Renal cortical epithelial cell (primary cell): Measurements from ENCODE around the gene MUC13. TPM values are rescaled to one million over a fixed set of nuclear protein-coding genes. Genes with fewer than 3 reads are reported as not detected.

Experiments used
- DNase-seq: peaks from one replicate; pipeline ENCODE4 v3.0.0-alpha.2; 2011; ENCODE audit warnings: low read depth
- total RNA-seq: library from RNA; depleted of rRNA; stranded (reverse); fragments of >200 nt; gene quantifications from 2 replicates; pipeline ENCODE4 v1.2.3, GENCODE V29; 2014

MUC13 gene
- total RNA-seq, 1 donor from 2014 or later = not detected

DNA sequence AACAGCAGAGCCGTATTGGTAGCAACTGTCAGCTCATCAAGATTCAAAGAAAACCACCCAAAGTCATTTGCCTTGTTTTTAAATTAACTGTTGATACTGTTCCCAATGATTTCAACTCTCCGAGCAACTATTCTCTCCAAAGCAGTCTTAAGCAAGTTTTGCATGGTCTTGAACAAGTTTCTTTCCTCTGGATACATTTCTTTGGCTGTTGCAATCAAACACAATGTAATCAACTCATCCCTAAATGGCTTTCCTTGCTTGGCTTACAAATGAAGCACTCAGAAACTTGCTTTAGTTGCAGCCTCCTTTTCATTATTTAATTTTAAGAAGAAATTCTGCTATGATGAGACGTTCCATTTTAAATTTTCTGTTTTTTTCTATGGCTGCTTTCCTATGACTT lies 15.5 kb upstream of the MUC13 start:
- no peak for DNase-seq

DNA sequence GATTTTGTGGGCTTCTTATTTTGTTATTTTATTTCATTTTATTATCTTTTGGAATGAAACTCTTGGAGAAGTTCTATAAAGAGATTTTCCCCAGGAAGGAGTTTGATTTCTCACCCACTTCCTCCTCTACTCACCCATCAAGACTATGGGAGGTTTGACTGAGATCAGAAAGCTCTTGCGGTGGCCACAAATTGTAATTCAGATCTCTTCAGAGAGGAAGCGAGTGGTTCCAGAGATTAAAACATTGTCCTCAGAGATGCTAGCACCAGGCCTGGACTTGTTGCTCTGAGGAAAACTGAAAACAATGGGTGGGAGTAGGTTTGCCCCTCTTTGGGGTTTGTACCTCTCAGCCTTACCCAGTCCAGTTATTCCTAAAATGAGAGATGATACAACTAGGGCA lies 8.1 kb upstream of the MUC13 start:
- no peak for DNase-seq

DNA sequence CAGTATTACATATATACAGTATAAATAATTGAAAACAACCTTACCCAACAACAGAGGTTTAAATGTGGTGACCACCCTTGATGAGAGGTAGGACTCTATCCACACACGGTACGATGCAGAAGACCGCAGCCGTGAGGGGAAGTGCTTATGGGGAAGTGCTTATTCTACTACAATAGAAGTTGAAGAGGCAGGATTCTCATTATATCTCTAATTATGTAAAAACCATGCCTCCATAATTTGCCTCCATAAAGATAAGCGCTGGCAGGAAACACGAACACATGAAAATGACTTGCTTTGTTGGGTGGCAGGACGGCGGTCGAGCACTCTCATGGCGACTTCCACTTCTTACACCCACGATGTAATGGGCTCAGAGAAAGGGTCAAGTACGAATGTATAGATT lies 7.2 kb upstream of the MUC13 start:
- no peak for DNase-seq

DNA sequence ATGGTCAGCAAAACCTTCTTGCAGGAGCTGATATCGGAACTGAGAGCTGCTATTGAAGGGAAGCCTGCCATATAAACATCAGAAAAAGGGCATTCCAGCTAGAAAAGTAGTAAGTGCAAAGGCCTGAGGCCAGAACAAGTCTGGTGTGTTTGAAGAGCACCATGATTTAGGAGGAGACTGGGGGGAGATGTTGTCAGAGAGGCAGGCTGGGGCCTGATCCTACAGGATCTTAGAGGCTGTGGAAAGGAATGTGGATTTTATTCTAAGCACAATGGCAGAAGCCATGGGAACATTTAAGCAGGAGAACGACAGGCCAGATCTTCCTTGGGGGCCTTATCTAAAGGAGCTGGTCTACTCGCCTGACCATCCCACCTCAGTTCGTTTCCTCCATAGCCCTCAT lies 5.1 kb upstream of the MUC13 start:
- no peak for DNase-seq

DNA sequence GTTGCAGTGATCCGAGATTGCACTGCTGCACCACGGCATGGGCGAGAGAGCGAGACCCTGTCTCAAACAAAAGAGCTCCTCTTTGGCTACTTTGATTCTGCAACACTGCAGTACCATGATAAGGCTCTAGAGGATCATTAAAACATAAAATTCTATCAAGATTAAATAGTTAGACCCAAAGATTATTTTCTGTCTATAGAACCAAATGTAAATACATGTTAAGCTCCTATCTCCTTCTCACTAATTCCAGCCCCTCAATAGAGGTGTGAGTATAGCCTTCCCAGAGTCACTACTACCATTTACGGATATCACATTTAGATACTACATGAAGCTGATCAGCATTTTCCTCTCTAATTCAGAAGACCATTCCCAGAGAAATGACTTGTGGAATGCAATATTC lies 4.3 kb upstream of the MUC13 start:
- DNase-seq = no peak

DNA sequence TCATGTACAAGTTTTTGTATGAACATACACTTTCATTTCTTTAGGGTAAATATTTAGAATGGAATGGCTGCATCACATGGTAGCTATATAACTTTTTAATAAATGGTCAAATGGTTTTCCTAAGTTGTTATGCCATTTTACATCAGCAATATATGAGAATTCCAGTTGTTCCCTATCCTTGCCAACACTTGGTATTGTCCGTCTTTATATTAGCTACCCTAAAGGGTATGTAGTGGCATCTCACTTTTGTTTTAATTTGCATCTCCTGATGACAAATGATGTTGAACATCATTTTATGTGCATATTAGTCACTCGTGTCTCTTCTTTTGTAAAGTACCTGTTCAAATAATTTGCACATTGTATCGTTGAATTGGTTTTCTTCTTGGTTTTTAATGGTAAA lies 2.5 kb upstream of the MUC13 start:
- no peak for DNase-seq

DNA sequence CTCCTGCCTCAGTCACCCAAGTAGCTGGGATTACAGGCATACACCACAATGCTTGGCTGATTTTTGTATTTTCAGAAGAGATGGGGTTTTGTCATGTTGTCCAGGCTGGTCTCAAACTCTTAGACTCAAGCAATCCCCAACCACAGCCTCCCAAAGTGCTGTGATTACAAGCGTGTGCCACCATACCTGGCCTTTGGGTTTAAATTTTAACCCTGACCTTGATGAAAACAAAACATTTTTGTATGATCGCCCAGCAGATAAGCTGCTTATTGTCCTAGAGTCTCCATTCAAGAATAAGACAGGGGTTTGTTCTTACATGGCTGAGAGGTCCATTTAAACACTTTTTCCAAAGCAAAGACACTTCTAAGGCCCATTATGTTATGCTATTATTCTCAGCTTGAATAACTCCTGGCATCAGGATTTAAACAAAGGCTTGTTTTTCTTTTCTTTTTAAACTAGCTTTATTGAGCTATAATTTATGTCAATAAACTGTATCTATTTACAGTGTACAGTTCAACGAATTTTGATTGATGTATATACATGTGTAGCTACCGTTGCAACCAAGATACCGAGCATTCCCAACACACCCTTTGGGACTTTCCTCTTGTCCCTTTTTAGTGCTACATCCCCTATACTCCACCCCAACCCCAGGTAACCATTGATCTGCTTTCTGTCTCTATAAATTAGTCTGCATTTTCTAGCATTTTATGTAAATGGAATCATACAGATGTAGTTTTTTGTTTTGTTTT lies 1.4 kb upstream of the MUC13 start:
- no peak for DNase-seq

DNA sequence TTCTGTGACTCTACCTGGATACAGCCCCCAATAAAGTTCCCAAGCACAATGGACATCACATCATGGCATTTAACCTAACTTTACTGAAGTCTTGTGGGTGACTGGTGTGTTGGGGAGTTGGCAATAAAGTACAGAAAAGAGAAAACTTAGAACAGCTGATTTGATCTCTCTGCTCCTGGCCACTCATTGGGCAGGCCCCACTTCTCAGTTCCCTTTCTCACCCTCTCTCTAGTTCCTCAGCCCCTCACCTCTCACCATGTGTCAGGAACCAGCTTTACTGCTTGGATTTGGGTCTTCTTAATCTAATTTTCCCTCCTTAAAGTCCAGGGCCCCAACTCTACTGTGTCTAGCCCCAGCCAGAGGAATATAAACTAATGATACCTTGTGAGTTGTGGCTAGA lies 713 bp upstream of the MUC13 start:
- no peak for DNase-seq

DNA sequence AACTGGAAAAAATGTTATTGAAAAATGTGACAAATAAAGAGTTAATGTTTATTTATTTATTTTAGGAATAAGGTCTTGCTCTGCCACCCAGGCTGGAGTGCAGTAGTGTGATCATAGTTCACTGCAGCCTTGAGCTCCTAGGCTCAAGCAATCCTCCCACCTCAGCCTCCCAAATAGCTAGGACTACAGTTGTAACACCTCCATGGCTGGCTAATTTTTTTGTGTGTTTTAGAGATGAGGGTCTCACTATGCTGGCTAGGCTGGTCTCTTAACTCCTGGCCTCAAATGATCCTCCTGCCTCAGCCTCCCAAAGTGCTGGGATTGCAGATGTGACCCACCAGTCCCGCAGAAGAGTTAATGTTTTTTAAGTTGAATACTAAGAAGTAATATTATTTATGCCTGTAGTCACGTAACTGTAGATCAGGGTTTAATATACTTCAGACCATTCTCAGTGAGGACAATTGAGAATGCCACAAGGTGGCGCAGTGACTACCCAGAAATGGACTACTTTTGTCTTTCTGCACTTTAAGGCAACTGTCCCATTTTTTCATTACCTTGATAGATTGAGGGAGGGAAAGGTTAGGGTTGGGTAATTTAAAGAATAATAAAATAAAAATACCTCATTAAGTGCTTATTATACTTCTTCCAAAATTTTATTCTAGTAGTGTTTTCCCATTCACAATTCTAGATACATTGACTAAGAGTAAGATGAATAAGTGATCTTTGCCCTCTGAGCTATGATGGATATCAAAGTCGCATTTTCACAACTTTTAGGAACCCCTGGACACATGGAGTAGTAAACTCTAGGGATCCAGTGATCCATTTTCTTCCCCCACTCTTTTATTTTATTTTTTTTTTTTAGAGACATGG lies 6.0 kb downstream of the MUC13 start:
- peak; percentile 61 for DNase-seq

DNA sequence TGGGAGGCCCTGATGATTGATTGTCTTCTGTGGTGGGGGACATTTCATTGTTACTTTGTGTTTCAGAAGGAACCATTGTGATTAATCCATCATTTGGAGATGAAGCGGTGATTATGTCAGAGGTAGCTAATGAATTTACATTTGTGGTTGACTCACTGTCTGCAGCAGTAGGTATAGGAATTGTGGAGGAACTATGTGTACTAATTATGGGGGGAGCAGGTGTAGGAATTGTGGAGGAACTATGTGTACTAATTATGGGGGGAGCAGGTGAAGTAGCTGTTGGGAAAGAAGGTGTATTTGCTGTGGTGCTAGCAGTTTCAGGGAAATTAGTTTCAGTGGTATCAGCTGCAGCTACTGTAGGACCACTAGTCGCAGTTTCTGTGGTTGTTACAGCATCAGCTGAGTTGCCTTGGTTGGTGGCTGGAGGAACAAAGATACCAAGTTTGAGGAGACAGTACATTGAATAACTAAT lies 6.9 kb downstream of the MUC13 start:
- no peak for DNase-seq

DNA sequence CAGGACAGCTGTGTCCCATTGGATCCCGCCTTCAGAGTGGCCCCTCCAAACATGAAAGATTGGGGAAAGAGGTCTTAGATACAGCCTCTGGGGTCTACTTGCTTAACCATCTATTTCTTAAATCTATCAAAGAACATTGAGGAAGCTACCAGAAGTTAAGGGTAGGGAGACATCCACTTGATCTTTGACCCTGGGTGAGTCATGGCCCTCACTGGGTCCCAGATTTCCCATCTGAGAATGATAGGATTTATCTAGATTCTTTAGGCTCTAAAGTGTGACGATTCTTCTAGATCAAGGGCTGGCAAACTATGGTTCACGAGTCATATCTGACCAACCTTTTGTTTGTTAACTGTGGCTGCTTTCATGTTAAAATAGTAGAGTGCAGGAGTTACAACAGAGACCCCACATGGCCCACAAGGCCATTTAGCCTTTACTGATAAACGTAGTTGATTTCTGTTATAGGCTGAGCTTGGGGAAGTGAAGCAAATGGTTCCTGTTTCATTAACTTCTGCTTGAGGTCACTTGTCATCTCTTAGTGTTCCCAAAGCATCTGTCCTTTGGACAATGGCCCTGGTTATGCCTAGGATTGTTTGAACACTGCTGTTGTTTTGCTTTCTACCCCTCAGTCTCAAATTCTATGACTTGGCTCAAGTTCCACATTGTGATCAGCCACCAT lies 8.0 kb downstream of the MUC13 start:
- DNase-seq = peak; percentile 15

DNA sequence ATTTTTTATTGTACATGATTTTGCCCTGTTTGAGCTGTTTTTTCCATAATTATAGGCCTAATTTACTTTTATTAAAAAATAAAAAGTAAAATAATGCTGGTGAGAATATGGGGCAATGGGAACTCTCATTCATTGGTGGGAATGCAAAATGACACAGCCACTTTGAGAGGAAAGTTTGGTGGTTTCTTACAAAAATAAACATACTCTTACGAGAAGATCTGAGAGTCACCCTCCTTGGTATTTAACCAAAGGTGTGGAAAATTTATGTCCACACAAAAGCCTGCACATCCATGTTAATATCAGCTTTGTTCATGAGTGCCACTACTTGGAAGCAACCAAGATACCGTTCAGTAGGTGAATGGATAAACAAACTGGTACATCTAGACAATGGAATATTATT lies 9.8 kb downstream of the MUC13 start:
- no peak for DNase-seq

DNA sequence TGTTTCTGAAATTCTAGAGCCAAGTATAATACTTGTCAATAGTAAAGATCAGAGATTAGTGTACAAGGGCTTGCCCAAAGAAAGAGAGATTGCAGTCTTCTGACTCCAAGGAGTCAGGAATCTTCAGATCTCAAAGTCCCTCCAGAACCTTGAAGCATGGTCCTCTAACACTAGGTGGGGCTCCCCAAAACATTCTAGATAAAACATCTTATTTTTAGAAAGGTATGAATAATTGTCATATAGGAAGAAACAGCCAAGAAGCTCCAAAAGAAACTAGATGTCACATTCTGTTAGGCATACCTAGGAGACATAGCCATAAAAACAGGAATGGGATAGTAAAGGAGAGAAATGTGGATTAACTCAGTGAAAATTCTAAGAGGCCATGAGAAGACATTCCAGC lies 10.7 kb downstream of the MUC13 start:
- DNase-seq = no peak

DNA sequence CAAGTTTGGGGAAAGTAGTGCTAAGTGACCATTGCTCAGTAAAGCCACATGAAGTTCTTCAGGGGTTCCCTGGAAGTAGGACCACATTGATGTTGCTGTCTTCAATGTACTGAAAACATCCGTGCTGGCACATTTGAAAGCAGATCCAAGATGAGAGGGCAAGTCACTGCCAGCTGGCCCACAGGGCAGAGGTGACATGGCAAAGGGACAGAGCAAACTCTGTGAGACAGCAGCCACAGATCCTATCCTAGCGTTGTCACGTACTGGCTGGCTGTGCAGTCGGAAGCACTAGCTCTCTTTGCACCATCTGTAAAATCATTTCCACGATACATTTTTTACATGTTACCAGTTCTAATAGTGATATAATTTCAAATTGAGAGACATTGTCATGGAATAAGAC lies 13.8 kb downstream of the MUC13 start:
- no peak for DNase-seq

DNA sequence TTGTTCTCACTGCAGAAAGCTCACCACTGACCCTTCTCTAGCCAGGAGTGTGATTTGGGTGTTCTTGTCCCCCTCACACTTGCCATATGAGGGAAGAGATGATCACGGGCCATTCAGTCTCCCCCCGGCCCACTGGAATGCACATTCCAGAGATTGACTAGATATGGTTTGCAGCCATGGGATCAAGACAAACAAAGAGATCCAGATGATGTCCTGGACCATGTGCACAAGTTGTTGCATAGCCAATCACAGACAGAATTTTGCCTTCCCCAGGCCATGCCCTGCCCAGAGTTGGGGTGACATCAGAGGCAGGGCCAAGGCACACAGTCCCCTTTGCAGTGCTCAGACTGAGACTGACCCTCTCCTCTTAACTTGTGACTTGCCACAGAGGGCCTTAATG lies 14.8 kb downstream of the MUC13 start:
- DNase-seq = no peak

DNA sequence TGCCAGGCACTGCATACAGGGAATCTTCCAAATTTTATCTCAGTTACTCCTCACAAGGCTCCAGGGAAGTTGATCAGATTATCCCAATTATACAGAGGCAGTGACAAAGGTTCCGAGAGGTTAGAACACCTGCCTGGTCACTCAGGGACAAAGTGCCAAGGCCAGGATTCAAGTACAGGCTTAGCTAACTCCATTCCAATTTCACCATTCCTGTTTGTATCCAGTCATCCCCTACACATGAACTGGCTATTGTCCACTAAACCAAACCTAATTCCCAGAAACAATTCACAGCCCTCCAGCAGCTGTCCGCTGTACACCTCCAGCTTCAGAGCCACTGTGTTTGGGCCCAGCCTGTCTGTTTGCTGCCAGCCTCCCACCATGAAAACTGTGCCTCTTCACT lies 16.0 kb downstream of the MUC13 start:
- DNase-seq = no peak

DNA sequence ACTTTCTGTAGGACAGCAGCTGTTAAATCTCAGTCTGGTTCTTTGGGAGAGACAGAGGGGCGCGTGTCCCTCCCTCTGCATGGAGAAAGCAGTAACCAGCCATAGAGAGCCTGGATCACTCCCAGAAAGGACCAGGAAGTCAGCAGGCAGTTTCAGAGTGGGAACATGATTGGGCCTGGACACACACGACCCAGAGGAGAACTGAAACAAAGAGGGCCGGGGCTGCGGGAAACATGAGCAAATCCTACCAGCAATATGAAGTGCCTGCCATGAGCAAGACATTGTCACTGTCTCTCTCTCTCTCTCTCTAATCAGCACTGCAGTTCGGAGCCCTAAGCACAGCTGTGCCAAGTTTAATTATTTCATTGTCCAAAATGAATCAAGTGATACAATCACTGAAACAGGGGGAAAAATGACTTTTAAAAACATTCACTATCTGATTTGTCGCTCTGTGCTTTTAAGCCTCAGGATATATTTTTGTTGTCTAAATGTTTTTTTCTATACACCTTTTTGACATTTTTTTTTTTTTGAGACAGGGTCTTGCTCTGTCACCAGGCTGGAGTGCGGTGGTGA lies 17.6 kb downstream of the MUC13 start:
- DNase-seq = no peak

DNA sequence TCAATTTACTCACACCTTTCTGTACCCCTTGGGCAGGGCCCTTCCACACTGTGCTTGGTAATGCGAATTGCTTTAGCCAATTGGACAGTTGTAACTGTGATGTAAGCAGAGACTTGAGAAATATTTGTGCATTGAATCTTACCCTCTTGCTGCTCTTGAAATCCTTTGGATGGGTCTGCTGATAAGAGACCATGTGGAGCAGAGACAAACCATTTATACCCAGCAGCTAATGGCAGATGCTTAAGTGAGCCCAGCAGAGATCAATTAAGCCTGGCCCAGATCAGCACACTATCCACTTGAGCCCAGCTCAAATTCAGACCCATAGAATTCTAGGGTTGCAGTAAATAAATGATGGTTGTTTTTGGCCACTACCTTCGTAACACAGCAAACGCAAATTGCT lies 19.3 kb downstream of the MUC13 start:
- no peak for DNase-seq

DNA sequence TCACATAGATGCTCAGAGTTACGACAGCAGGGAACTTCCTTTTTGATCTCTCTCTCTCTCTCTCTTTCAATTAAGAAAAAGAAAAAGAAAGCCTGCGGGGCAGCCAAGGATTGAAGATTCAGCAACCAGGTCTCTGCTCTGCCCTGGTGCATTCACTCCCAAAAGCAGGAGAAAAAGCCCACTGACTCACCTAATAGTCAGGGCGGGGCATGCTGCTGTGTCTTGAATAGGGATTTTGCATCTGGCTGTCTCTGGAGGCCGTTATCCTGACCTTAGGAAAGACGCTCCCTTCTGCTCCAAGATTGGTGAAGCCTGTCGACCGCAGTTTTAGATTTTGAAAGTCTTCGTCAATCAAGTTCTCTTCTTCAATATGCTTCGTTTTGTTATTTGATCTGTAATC lies 26.6 kb downstream of the MUC13 start:
- no peak for DNase-seq

DNA sequence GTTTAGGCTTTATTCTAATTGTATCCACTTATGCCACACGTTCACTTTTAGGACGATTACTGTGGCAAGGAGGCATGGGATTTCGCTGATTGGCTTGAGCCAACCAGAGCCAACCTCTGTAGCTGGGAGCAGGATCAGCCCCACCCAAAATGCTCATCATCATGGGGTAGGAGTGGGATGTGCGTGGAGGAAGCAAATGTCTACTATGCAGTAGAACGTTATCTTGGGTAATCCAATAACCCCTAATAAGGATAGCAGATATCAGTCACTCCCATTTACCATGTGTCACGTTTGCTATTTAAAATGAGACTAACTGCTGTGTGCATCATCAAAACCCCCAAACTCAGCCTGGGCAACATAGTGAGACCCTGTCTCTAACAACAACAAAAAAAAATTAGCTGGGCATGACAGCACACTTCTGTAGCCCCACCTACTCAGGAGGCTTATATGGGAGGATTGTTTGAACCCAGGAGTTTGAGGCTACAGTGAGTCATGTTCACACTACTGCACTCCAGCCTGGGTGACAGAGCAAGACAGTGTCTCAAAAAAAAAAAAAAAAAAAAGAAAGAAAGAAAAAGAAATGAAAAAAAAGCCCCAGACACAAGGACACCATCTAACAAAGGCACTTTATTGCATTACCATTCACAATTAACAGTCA lies 29.6 kb downstream of the MUC13 start:
- DNase-seq = no peak

DNA sequence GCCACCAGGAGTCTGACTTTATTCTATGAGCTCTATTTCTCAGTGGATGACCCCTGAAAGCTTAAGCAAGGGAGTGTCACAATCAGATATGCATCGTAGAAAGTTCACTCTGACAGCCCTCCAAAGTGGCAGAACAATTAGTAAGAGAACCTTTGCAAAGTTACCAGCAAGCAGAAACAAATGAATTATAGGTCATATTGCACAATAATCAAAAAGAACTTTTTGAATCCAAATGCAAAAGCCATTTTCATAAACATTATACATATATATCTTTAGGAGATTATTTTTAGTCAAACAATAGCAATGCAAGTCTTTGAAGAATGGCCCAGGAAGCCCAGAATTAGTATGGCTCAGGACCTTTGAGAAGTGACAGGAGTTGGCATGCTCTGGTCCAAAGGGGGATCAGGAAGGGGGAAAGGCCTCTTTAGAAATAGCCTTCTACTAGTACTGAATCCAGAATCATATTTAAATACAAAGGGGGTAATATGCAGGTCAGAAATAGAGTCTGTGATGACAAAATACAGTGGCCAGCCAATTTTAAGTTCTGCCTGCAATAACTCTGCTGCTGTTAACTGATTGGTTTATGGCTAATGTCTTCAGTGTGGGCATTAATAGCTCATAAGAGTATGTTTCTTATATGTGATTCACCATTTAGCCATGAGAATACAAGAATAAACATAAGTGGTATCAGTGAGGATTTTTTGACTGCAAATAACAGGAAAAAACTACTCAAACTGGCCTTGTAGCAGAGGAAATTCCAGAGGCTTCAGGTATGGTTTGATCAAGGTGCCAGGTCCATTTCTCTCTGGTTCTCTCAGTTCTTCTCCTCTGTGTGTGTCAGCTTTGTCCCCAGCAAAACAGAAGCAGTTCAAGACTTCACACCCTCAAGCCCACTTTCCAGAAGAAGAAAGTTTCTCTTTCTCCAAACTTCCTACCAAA lies 30.4 kb downstream of the MUC13 start:
- DNase-seq = no peak
